ENCODE measurements around the gene SMIM24.

SMIM24 gene

GRCh38 chr19:3459965-3460582, 20.3 kb downstream of the SMIM24 start:
- no peak for TF ChIP-seq CTCF (IDR thresholded peaks at IDR 0.05; ENCODE audit: insufficient read depth, missing control alignments)
- FAIRE-seq (no peak), DNase-seq (ENCODE audit: insufficient read length, low spot score) (no peak)

- DNase-seq (ENCODE audit: insufficient read length, low spot score) (no peak), FAIRE-seq (no peak)
- TF ChIP-seq CTCF (IDR thresholded peaks at IDR 0.05; ENCODE audit: insufficient read depth, missing control alignments): no peak
These were observed 21.0 kb downstream of the SMIM24 start for GRCh38 chr19:3459089-3459881.

- no peak for TF ChIP-seq CTCF (IDR thresholded peaks at IDR 0.05; ENCODE audit: insufficient read depth, missing control alignments)
- no peak for FAIRE-seq
These were observed 21.9 kb downstream of the SMIM24 start for GRCh38 chr19:3458229-3459088.

GRCh38 chr19:3457528-3458228, 22.6 kb downstream of the SMIM24 start:
- TF ChIP-seq CTCF (IDR thresholded peaks at IDR 0.05; ENCODE audit: insufficient read depth, missing control alignments): no peak
- FAIRE-seq: no peak
- DNase-seq (ENCODE audit: insufficient read length, low spot score): no peak

More at GRCh38 chr19:3458229-3459088, 21.9 kb downstream of the SMIM24 start:
- DNase-seq (ENCODE audit: insufficient read length, low spot score): no peak

GRCh38 chr19:3456925-3457527, 23.3 kb downstream of the SMIM24 start:
- no peak for DNase-seq (ENCODE audit: insufficient read length, low spot score)
- FAIRE-seq: no peak
- no peak for TF ChIP-seq CTCF (IDR thresholded peaks at IDR 0.05; ENCODE audit: insufficient read depth, missing control alignments)

- DNase-seq (ENCODE audit: insufficient read length, low spot score) (no peak), FAIRE-seq (no peak)
- no peak for TF ChIP-seq CTCF (IDR thresholded peaks at IDR 0.05; ENCODE audit: insufficient read depth, missing control alignments)
These were observed 24.2 kb downstream of the SMIM24 start for GRCh38 chr19:3455960-3456601.

All from D721Med (cell line).